Kidney epithelial cell (primary cell): ENCODE measurements around the gene SVOP. TPM values are rescaled to one million over a fixed set of nuclear protein-coding genes. Genes with fewer than 3 reads are reported as not detected.
"Not testable (repeated sequence)": the region's sequence is repeated elsewhere in the genome, so short reads cannot be mapped to it uniquely, and the experiment has no call there.

Source experiments
- DNase-seq: peaks from one replicate; pipeline ENCODE4 v3.0.0-alpha.2; 2010; ENCODE audit warnings: low read depth
- H3K27me3 ChIP-seq: 2 replicates; pipeline ENCODE4 v1.6.0; 2011; ENCODE audit warnings: low read length; ENCODE audit not compliant: control insufficient read depth, insufficient read depth
- H3K36me3 ChIP-seq: 2 replicates; pipeline ENCODE4 v1.5.1; 2011; ENCODE audit warnings: low read length; ENCODE audit not compliant: control insufficient read depth, insufficient read depth
- H3K4me3 ChIP-seq: 2 replicates; pipeline ENCODE4 v1.5.1; 2011; ENCODE audit warnings: low read depth, mild to moderate bottlenecking, control low read depth, low read length
- total RNA-seq: library from RNA; depleted of rRNA; stranded (reverse); fragments of >200 nt; gene quantifications from 2 replicates; pipeline ENCODE4 v1.2.3, GENCODE V29; 2015
- TF ChIP-seq, protein P1 (sequence below): IDR thresholded peaks from 2 replicates; pipeline ENCODE4 v1.5.1; 2011; ENCODE audit warnings: mild to moderate bottlenecking, moderate library complexity, low read length, control low read depth, inconsistent platforms; ENCODE audit not compliant: insufficient read depth, poor library complexity, severe bottlenecking

SVOP gene
- total RNA-seq, 1 donor from 2014 or later, result not detected

DNA sequence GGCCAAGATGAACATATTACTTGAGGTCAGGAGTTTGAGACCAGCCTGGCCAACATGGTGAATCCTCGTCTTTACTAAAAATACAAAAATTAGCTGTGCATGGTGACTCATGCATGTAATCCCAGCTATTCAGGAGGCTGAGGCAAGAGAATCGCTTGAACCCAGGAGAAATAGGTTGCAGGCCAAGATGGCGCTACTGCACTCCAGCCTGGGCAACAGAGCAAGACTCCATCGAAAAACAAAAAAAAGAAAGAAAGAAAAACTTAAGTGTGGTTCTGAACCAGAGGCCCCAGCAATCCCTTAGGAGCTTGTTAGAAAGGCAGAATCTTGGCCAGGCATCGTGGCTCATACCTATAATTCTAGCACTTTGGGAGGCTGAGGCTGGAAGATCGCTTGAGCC, 24.5 kb downstream of the SVOP start:
- TF ChIP-seq, protein P1, sequence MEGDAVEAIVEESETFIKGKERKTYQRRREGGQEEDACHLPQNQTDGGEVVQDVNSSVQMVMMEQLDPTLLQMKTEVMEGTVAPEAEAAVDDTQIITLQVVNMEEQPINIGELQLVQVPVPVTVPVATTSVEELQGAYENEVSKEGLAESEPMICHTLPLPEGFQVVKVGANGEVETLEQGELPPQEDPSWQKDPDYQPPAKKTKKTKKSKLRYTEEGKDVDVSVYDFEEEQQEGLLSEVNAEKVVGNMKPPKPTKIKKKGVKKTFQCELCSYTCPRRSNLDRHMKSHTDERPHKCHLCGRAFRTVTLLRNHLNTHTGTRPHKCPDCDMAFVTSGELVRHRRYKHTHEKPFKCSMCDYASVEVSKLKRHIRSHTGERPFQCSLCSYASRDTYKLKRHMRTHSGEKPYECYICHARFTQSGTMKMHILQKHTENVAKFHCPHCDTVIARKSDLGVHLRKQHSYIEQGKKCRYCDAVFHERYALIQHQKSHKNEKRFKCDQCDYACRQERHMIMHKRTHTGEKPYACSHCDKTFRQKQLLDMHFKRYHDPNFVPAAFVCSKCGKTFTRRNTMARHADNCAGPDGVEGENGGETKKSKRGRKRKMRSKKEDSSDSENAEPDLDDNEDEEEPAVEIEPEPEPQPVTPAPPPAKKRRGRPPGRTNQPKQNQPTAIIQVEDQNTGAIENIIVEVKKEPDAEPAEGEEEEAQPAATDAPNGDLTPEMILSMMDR, result no peak
- H3K36me3 ChIP-seq, result no peaks in the 10 kb centered on the region
- no peaks in the 10 kb centered on the region for H3K27me3 ChIP-seq
- DNase-seq, result no peak
- no peak overlapping the region for H3K4me3 ChIP-seq

DNA sequence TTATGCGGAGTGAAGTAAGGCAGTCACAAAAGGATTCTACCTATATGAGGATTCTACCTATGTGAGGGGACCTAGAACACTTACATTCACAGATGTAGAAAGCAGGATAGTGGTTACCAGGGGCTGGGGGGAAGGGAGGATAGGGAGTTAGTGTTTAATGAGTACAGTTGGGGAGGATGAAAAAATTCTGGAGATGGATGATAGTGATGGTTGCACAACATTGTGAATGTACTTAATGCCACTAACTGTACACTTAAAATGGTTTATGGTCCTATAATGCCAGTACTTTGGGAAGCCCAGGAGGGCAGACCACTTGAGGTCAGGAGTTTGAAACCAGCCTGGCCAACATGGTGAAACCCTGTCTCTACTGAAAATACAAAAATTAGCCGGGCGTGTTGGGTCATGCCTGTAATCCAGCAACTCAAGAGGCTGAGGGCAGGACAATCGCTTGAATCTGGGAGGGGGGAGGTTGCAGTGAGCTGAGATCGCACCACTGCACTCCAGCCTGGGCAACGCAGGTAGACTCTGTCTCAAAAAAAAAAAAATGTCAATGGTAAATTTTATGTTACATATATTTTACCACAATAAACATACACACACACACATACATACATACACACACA, 25.4 kb downstream of the SVOP start:
- no peaks in the 10 kb centered on the region for H3K36me3 ChIP-seq
- TF ChIP-seq, protein P1, result no peak
- no peak for DNase-seq
- H3K4me3 ChIP-seq, result no peak overlapping the region
- H3K27me3 ChIP-seq, result no peaks in the 10 kb centered on the region

DNA sequence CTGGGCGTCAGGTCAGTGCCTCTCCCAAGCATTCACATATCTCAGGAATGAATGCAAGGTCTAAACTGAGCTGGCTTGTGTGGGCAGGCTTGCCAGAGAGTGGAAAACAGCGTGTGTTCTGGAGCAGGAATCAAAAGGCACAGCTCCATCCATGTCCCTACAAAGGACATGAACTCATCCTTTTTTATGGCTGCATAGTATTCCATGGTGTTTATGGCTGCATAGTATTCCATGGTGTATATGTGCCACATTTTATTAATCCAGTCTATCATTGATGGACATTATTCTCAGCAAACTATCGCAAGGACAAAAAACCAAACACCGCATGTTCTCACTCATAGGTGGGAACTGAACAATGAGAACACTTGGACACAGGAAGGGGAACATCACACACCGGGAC, 30.8 kb downstream of the SVOP start:
- not testable (repeated sequence) for H3K36me3 ChIP-seq

DNA sequence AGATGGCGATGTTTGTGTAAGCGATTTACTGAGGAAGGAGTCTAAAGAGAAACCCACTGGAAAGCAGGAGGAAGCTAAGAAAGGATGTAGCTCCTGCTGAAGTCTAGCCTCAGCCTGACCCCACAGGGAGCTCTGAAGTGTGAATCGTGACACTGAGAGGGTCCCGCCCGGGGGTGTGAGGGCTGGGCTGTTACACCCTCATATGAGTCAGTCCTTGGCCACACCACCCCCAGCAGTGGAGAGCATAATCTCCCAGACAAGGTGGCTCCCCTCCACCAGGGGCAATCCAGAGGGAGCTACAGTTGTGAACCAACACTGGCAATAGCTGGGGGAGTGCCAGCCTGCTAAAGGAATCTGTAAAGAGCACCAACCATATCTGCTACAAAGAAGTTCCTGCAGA, 31.5 kb downstream of the SVOP start:
- DNase-seq, result no peak
- Histone ChIP-seq H3K36me3 (no peaks in the 10 kb centered on the region), H3K4me3 (no peak overlapping the region), H3K27me3 (no peaks in the 10 kb centered on the region)
- TF ChIP-seq, protein P1, result no peak

More for the DNA sequence above, 30.8 kb downstream of the SVOP start:
- not testable (repeated sequence) for H3K4me3 ChIP-seq, DNase-seq, H3K27me3 ChIP-seq

DNA sequence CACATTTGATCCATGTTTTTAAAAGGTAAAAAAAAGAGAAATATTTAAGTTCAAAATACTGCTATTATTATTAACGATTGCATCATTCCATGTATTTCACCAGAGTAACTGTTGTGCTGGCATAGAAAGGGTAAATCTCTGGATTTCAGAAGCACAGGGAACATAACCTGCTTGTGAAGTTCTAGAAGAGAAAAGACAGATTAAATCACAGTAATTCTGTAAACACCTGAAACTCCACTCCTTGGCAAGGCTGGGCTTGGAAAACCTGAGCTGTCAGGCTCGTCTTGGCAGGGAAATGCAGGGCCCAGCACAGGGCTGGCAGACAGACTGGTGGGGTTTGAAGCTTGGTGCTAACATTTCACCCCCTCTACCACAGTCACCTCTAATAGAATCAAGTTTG, 35.1 kb downstream of the SVOP start:
- Histone ChIP-seq H3K4me3 (no peak overlapping the region), H3K36me3 (no peaks in the 10 kb centered on the region), H3K27me3 (no peaks in the 10 kb centered on the region)
- no peak for DNase-seq
- TF ChIP-seq, protein P1, result no peak

DNA sequence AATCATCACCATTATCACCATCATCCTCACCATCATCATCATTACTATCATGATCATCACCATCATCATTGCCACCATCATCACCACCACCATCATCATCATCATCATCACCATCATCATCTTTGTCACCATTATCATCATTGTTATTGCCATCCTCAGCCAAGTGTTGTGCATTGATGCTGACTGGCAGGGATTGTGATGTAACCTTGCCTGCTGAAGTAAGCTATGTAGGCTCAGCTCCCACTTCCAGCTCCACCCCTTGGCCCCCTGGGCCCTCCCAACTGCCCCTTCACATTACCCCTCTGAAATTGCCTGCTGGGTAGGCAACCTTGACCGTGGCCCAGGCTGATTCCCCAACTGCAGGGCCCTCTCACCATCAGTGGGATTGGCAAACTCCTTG, 37.6 kb downstream of the SVOP start:
- DNase-seq, result no peak
- no peaks in the 10 kb centered on the region for H3K36me3 ChIP-seq
- no peak overlapping the region for H3K4me3 ChIP-seq
- H3K27me3 ChIP-seq, result no peaks in the 10 kb centered on the region
- TF ChIP-seq, protein P1, result no peak
